SH-SY5Y (cell line): ENCODE measurements around the gene IL32.

Source experiments
- GATA2 ChIP-seq: IDR thresholded peaks from 2 replicates; pipeline ENCODE4 v1.6.1; 2011; ENCODE audit warnings: mild to moderate bottlenecking, low read depth, low read length
- GATA3 ChIP-seq: IDR thresholded peaks from 2 replicates; pipeline ENCODE4 v1.6.1; 2011; ENCODE audit warnings: low read depth, mild to moderate bottlenecking, low read length, moderate library complexity

- TF ChIP-seq GATA2 (no peak), GATA3 (no peak)
Measured at GRCh38 chr16:3044708-3045107, 20.7 kb upstream of the IL32 start.
